ENCODE results near the gene PARD3.

PARD3 gene

DNA sequence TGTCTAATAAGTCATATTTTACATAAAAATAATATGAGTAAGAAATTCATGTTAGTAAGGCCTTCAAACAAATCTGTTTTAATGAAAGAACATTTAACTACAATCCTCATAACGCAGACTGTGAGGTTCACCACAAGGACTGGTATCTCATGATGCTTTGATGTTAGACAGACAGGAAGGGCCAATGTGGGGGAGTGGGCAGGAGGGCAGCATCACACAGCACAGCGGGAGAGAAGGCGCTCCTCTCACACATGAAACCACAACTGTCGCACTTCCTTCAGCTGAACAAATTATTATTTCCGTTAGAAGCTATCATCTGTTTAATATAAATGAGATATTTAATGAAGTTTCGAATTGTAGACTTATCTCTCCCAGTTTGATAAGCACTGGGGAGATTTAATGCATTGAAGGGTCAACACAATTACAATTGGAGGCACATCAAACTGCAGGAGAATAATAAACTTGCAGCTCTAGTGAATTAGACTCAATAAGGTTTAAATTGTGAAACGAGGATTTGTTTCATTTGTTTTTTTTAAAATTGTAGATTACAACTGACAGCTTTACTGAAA is 466.1 kb downstream of the PARD3 start:
- no peak for DNase-seq (ENCODE audit: low read depth)
- H3K4me3 ChIP-seq (ENCODE audit: control insufficient read depth, low read depth, low read length), result no peak overlapping the region
- TF ChIP-seq CTCF (conservative IDR thresholded peaks at IDR 0.05; ENCODE audit: control insufficient read depth, insufficient read depth, low read depth, low read length), result no peak

DNA sequence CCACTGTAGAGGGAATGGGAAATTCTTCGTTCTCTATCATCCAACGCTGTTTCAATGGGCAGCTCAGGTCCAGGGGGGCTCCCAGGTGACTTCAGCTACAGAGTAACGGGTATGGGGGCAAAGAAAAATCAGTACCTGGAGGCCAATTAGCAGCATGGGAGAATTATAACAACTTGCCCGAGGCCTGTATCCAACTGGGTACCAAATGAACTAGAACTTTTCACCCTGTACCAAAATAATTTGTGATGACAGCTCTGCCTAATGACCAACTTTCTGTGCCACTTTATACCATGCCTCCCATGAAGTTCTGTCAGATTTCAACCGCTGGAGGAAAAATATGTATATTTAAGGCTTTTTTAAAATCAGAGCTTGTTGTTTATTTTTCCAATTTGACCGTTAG is 467.1 kb downstream of the PARD3 start:
- no peak overlapping the region for H3K4me3 ChIP-seq (ENCODE audit: control insufficient read depth, low read depth, low read length)
- DNase-seq (ENCODE audit: low read depth), result no peak
- no peak for TF ChIP-seq CTCF (conservative IDR thresholded peaks at IDR 0.05; ENCODE audit: control insufficient read depth, insufficient read depth, low read depth, low read length)

DNA sequence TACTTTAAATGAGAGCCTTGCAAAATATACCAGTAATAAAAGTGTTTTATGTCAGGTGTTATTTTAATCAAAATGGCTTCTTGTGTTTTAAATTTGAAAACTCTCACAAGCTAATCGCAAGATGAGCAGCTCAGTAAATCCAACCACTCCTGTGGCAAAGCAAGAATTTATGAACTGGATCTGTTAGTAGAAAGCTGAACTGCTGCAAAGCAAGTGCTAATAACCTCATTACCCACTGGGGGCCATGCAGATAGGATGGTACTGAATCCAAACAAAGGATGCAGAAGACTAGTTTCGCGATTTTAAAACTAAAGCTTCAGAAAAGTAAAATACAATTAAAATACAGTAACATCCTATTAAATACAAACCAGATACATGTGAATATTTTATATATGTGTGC is 468.0 kb downstream of the PARD3 start:
- no peak overlapping the region for H3K4me3 ChIP-seq (ENCODE audit: control insufficient read depth, low read depth, low read length)
- no peak for DNase-seq (ENCODE audit: low read depth)
- TF ChIP-seq CTCF (conservative IDR thresholded peaks at IDR 0.05; ENCODE audit: control insufficient read depth, insufficient read depth, low read depth, low read length), result no peak

GRCh38 chr10:34346516-34347100 is 468.5 kb downstream of the PARD3 start:
- no peak for TF ChIP-seq CTCF (conservative IDR thresholded peaks at IDR 0.05; ENCODE audit: control insufficient read depth, insufficient read depth, low read depth, low read length)
- DNase-seq (ENCODE audit: low read depth), result peak; percentile 22
- no peak overlapping the region for H3K4me3 ChIP-seq (ENCODE audit: control insufficient read depth, low read depth, low read length)

GRCh38 chr10:34345383-34345782 is 469.7 kb downstream of the PARD3 start:
- TF ChIP-seq CTCF (conservative IDR thresholded peaks at IDR 0.05; ENCODE audit: control insufficient read depth, insufficient read depth, low read depth, low read length), result no peak
- no peak for DNase-seq (ENCODE audit: low read depth)
- H3K4me3 ChIP-seq (ENCODE audit: control insufficient read depth, low read depth, low read length), result no peak overlapping the region

GRCh38 chr10:34343764-34344163 is 471.3 kb downstream of the PARD3 start:
- no peak overlapping the region for H3K4me3 ChIP-seq (ENCODE audit: control insufficient read depth, low read depth, low read length)
- DNase-seq (ENCODE audit: low read depth), result peak; percentile 52
- no peak for TF ChIP-seq CTCF (conservative IDR thresholded peaks at IDR 0.05; ENCODE audit: control insufficient read depth, insufficient read depth, low read depth, low read length)

All from fibroblast of mammary gland (primary cell).